ENCODE data around the gene FBXL14. TPM values are rescaled to one million over a fixed set of nuclear protein-coding genes. Genes with fewer than 3 reads are reported as not detected.

FBXL14 gene
- total and polyA plus RNA-seq, 9 of the 15 experiments (the other 6 are each of a cell fraction or from before 2014, with no cell fraction given): 0.13 to 9.8 (median 3.3) TPM

GRCh38 chr12:1517734-1518525, 76.5 kb downstream of the FBXL14 start (continued):
- TF ChIP-seq PBX2 (CRISPR knock-in tag; IDR thresholded peaks at IDR 0.05; ENCODE audit: low read depth): no peak
- TF ChIP-seq PBX2 (tag; conservative IDR thresholded peaks at IDR 0.05; ENCODE audit: low read depth): no peak
- TF ChIP-seq RBM25 (IDR thresholded peaks at IDR 0.05; ENCODE audit: low read depth, low read length, severe bottlenecking): peak; percentile 93
- no peak for TF ChIP-seq DMBX1 (CRISPR knock-in tag; IDR thresholded peaks at IDR 0.05; ENCODE audit: borderline replicate concordance)
- no peak for TF ChIP-seq ZNF347 (CRISPR knock-in tag; IDR thresholded peaks at IDR 0.05; ENCODE audit: low read depth)

- no TSS peak for BruUV-seq (replicated peaks)
- FAIRE-seq (no peak), ATAC-seq (peak; percentile 43; the same call in 1 of the 3 replicates), DNase-seq (ENCODE audit: extremely low read depth in 1 of 4, low spot score in 3 of 4) (no peak)
- in situ Hi-C loops (cut with MboI): no loop called here
- no peaks in the 10 kb centered on the region for H3K36me3 ChIP-seq (ENCODE audit: control insufficient read depth, insufficient read depth, low read length)
- H2AFZ ChIP-seq (ENCODE audit: low read depth, low read length): no peak overlapping the region
- no peaks in the 10 kb centered on the region for H4K20me1 ChIP-seq (replicated peaks; ENCODE audit: control insufficient read depth, insufficient read depth, low read length)
- H3K4me3 ChIP-seq: no peak overlapping the region
- no peaks in the 10 kb centered on the region; the same call in 1 of the 2 replicates for H3K9me3 ChIP-seq (replicated peaks; ENCODE audit: control insufficient read depth, insufficient read depth, low read depth, low read length)
- no peaks in the 10 kb centered on the region for H3K9me1 ChIP-seq (ENCODE audit: control insufficient read depth, insufficient read depth, low read length)
- no peak overlapping the region for H3K27ac ChIP-seq (ENCODE audit: extremely low read depth, low read depth, low read length)
- POLR2A ChIA-PET: interaction anchor here (1.5 kb wide), 1 partner anchor 59 kb away, joined by 4 read pairs; no protein-coding TSS in a partner anchor
- CTCF ChIA-PET (ENCODE audit: low intra/inter-chr PET ratio): no interaction called here
- H3K9ac ChIP-seq (ENCODE audit: insufficient read depth in 1 of 2, low read depth in 2 of 2, low read length in 2 of 2): no peak overlapping the region
- intact Hi-C loops (cut with micrococcal nuclease): loop anchor here (10.0 kb wide), 1 partner anchor 58 kb away; no protein-coding TSS in a partner anchor
- 24% methylated on average over 2 of the region's 2 CpGs for WGBS (ENCODE audit: insufficient coverage, low coverage, missing lambda C conversion rate)
- H3K4me1 ChIP-seq (replicated peaks in 1 of 2; ENCODE audit: control insufficient read depth in 2 of 2, insufficient read depth in 2 of 2, low read length in 2 of 2): peaks cover 8 to 11% of the 10 kb centered on the region in 2 experiments; a peak in 4 of 5 replicates
- no peak overlapping the region for H3K4me2 ChIP-seq (ENCODE audit: insufficient read depth, low read length)
- no peaks in the 10 kb centered on the region for H3K27me3 ChIP-seq (ENCODE audit: control insufficient read depth in 2 of 2, insufficient read depth in 2 of 2, low read length in 2 of 2)
- no peaks in the 10 kb centered on the region for H3K79me2 ChIP-seq (ENCODE audit: control insufficient read depth, insufficient read depth, low read length)
- no peak for TF ChIP-seq TARDBP (IDR thresholded peaks at IDR 0.05)
- no peak for TF ChIP-seq BRF1 (IDR thresholded peaks at IDR 0.05; ENCODE audit: borderline replicate concordance, extremely low read depth, insufficient read length)
- TF ChIP-seq ZNF277 (CRISPR knock-in tag; IDR thresholded peaks at IDR 0.05; ENCODE audit: borderline replicate concordance): no peak
- TF ChIP-seq PTBP1 (IDR thresholded peaks at IDR 0.05; ENCODE audit: low read depth, low read length): no peak
- no peak for TF ChIP-seq PYGO2 (tag; IDR thresholded peaks at IDR 0.05)
- no peak for TF ChIP-seq NR2C1 (IDR thresholded peaks at IDR 0.05)
- no peak for TF ChIP-seq NR2C1 (tag; IDR thresholded peaks at IDR 0.05)
- TF ChIP-seq CTCF (IDR thresholded peaks at IDR 0.05 in 2 of 3, conservative IDR thresholded peaks at IDR 0.05 in 1 of 3; ENCODE audit: insufficient read depth in 2 of 3, low read depth in 1 of 3, low read length in 3 of 3): peak; percentile 15 to 51 (median 31); a peak in 3 of 6 replicates
- no peak for TF ChIP-seq NUFIP1 (IDR thresholded peaks at IDR 0.05; ENCODE audit: partially characterized antibody)
- TF ChIP-seq ARNT (IDR thresholded peaks at IDR 0.05): no peak
These were observed 77.4 kb downstream of the FBXL14 start for GRCh38 chr12:1517007-1517406.
